ENCODE measurements around the gene CTNNA1.
A peak's percentile ranks its signal among the peaks of the same experiment; 100 is the strongest.

- TF ChIP-seq CTCF (IDR thresholded peaks at IDR 0.05) (no peak), POLR2AphosphoS5 (IDR thresholded peaks at IDR 0.05; ENCODE audit: insufficient read depth in 1 of 2, low read depth in 1 of 2) (peak; percentile 61 to 62)
Measured at GRCh38 chr5:138753794-138754698, 821 bp downstream of the CTNNA1 start.
